ENCODE measurements around the gene ACIN1. TPM values are rescaled to one million over a fixed set of nuclear protein-coding genes. Genes with fewer than 3 reads are reported as not detected.
A peak's percentile ranks its signal among the peaks of the same experiment; 100 is the strongest.

ACIN1 gene
- total RNA-seq, 1 donor from 2014 or later, result 62.1 TPM

DNA sequence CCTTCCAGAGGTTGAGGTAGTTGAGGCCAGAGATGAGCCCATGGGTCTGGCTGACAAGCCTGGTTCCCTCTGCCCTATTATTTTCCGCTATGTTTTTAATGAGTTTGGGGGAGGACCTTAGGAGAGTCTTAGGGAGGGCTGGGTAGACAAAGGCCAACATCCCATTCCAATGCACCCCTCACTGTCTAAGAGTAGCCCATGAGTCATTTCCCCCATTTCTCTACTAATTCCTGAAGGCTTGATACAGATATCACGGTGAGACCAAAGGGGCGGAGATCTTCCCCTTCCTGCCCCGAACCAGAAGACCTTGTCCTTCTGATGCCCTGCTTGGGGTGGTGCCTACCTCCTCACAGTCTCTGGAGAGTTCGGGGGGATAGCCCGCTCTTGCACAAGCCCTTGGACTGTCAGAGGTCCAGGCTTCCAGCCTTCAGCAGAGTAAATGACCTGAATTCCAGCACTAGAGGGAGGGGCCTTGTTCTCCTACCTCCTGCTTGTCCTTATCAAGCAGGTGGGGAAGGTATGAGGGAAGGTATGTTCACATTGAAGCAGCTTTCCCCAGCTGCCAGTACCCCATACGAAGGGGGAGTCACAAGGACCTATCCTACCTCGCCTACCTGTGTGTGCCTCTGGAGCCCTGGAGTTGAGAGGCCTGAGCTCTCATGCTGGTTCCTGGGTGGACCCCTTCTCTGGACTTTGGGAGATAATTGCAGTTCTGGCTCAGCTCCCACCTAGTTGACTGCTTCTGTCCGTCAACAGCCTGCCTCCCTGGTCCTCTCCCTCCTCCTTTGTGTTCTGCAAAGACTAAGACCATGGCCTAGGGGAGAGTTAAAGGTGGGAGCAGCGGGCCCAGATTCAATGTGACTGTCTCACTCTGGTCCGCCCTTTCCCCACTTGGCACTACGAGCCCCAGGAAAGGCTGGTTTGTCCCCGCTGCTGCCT is 49.2 kb downstream of the ACIN1 start:
- no peaks in the 10 kb centered on the region for H3K36me3 ChIP-seq (ENCODE audit: control insufficient read depth in 3 of 3, insufficient read depth in 3 of 3, low read length in 3 of 3)
- H3K4me3 ChIP-seq (ENCODE audit: low read length in 3 of 3), result no peak overlapping the region
- H3K4me1 ChIP-seq (ENCODE audit: control insufficient read depth in 3 of 3, insufficient read depth in 3 of 3, low read length in 3 of 3), result peaks cover 0 to 9% (median 3%) of the 10 kb centered on the region in 3 donors
- no peaks in the 10 kb centered on the region for H3K27me3 ChIP-seq (ENCODE audit: control insufficient read depth in 3 of 3, insufficient read depth in 3 of 3, low read length in 3 of 3)
- H3K27ac ChIP-seq (ENCODE audit: low read depth, low read length), result no peak overlapping the region
- no peak overlapping the region for H3K9ac ChIP-seq (ENCODE audit: low read depth in 1 of 3, low read length in 3 of 3)
- no peaks in the 10 kb centered on the region for H3K9me3 ChIP-seq (ENCODE audit: control insufficient read depth in 3 of 3, low read length in 3 of 3)

- Histone ChIP-seq H3K27ac (ENCODE audit: low read depth, low read length) (no peak overlapping the region), H3K27me3 (ENCODE audit: control insufficient read depth in 3 of 3, insufficient read depth in 3 of 3, low read length in 3 of 3) (no peaks in the 10 kb centered on the region), H3K9ac (ENCODE audit: low read depth in 1 of 3, low read length in 3 of 3) (no peak overlapping the region), H3K9me3 (ENCODE audit: control insufficient read depth in 3 of 3, low read length in 3 of 3) (no peaks in the 10 kb centered on the region), H3K4me1 (ENCODE audit: control insufficient read depth in 3 of 3, insufficient read depth in 3 of 3, low read length in 3 of 3) (peaks cover 0 to 9% (median 3%) of the 10 kb centered on the region in 3 donors), H3K4me3 (ENCODE audit: low read length in 3 of 3) (no peak overlapping the region), H3K36me3 (ENCODE audit: control insufficient read depth in 3 of 3, insufficient read depth in 3 of 3, low read length in 3 of 3) (no peaks in the 10 kb centered on the region)
These were observed 50.1 kb downstream of the ACIN1 start for GRCh38 chr14:23044840-23045239.

- H3K4me1 ChIP-seq (ENCODE audit: control insufficient read depth in 3 of 3, insufficient read depth in 3 of 3, low read length in 3 of 3), result peaks cover 0 to 9% (median 3%) of the 10 kb centered on the region in 3 donors
- H3K4me3 ChIP-seq (ENCODE audit: low read length in 3 of 3), result no peak overlapping the region
- no peaks in the 10 kb centered on the region for H3K9me3 ChIP-seq (ENCODE audit: control insufficient read depth in 3 of 3, low read length in 3 of 3)
- H3K27ac ChIP-seq (ENCODE audit: low read depth, low read length), result no peak overlapping the region
- H3K36me3 ChIP-seq (ENCODE audit: control insufficient read depth in 3 of 3, insufficient read depth in 3 of 3, low read length in 3 of 3), result no peaks in the 10 kb centered on the region
- no peaks in the 10 kb centered on the region for H3K27me3 ChIP-seq (ENCODE audit: control insufficient read depth in 3 of 3, insufficient read depth in 3 of 3, low read length in 3 of 3)
- H3K9ac ChIP-seq (ENCODE audit: low read depth in 1 of 3, low read length in 3 of 3), result peak overlapping the region in 1 of 3 donors; percentile 33
These were observed 51.2 kb downstream of the ACIN1 start for GRCh38 chr14:23043754-23044153.

DNA sequence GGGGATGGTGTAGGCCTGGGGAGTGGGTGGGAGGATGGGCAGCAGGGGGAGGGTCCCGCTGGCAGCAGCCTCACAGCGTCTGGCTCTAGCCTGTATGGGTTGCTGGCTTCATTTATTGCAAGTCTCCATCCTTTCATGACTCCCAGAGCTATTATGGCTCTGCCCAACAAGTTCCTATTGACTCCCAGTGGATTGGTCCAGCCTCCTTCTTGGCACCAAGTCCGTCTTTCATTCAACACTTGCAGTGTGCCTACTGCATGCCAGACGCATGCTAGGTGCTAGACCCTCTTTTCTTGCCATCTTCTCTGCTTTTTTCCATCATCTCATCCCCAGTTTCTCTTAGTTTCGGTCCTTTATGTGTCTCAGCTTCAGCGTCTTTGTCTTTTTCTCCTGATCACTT is 51.8 kb downstream of the ACIN1 start:
- H3K27ac ChIP-seq (ENCODE audit: low read depth, low read length), result no peak overlapping the region
- no peaks in the 10 kb centered on the region for H3K36me3 ChIP-seq (ENCODE audit: control insufficient read depth in 3 of 3, insufficient read depth in 3 of 3, low read length in 3 of 3)
- H3K4me3 ChIP-seq (ENCODE audit: low read length in 3 of 3), result no peak overlapping the region
- no peaks in the 10 kb centered on the region for H3K9me3 ChIP-seq (ENCODE audit: control insufficient read depth in 3 of 3, low read length in 3 of 3)
- H3K4me1 ChIP-seq (ENCODE audit: control insufficient read depth in 3 of 3, insufficient read depth in 3 of 3, low read length in 3 of 3), result peaks cover 0 to 9% (median 3%) of the 10 kb centered on the region in 3 donors
- H3K9ac ChIP-seq (ENCODE audit: low read depth in 1 of 3, low read length in 3 of 3), result no peak overlapping the region
- no peaks in the 10 kb centered on the region for H3K27me3 ChIP-seq (ENCODE audit: control insufficient read depth in 3 of 3, insufficient read depth in 3 of 3, low read length in 3 of 3)

- Histone ChIP-seq H3K9ac (ENCODE audit: low read depth in 1 of 3, low read length in 3 of 3) (no peak within 1 kb of the TSS), H3K27me3 (ENCODE audit: control insufficient read depth in 3 of 3, insufficient read depth in 3 of 3, low read length in 3 of 3) (no peaks in the 10 kb centered on the region), H3K4me3 (ENCODE audit: low read length in 3 of 3) (no peak within 1 kb of the TSS), H3K4me1 (ENCODE audit: control insufficient read depth in 3 of 3, insufficient read depth in 3 of 3, low read length in 3 of 3) (peaks cover 0 to 9% (median 3%) of the 10 kb centered on the region in 3 donors), H3K36me3 (ENCODE audit: control insufficient read depth in 3 of 3, insufficient read depth in 3 of 3, low read length in 3 of 3) (no peaks in the 10 kb centered on the region), H3K9me3 (ENCODE audit: control insufficient read depth in 3 of 3, low read length in 3 of 3) (no peaks in the 10 kb centered on the region), H3K27ac (ENCODE audit: low read depth, low read length) (no peak within 1 kb of the TSS)
These were observed 52.6 kb downstream of the ACIN1 start, which contains the start of gene PSMB11 for GRCh38 chr14:23042162-23042965. PSMB11 (plus strand) TSS chr14:23042212; CDS start chr14:23042226, 14 bp downstream.

- Histone ChIP-seq H3K4me1 (ENCODE audit: control insufficient read depth in 3 of 3, insufficient read depth in 3 of 3, low read length in 3 of 3) (peaks cover 0 to 9% (median 3%) of the 10 kb centered on the region in 3 donors), H3K36me3 (ENCODE audit: control insufficient read depth in 3 of 3, insufficient read depth in 3 of 3, low read length in 3 of 3) (no peaks in the 10 kb centered on the region), H3K9me3 (ENCODE audit: control insufficient read depth in 3 of 3, low read length in 3 of 3) (no peaks in the 10 kb centered on the region), H3K9ac (ENCODE audit: low read depth in 1 of 3, low read length in 3 of 3) (no peak overlapping the region), H3K27me3 (ENCODE audit: control insufficient read depth in 3 of 3, insufficient read depth in 3 of 3, low read length in 3 of 3) (no peaks in the 10 kb centered on the region), H3K4me3 (ENCODE audit: low read length in 3 of 3) (no peak overlapping the region), H3K27ac (ENCODE audit: low read depth, low read length) (no peak overlapping the region)
These were observed 53.2 kb downstream of the ACIN1 start for GRCh38 chr14:23041729-23042128.

DNA sequence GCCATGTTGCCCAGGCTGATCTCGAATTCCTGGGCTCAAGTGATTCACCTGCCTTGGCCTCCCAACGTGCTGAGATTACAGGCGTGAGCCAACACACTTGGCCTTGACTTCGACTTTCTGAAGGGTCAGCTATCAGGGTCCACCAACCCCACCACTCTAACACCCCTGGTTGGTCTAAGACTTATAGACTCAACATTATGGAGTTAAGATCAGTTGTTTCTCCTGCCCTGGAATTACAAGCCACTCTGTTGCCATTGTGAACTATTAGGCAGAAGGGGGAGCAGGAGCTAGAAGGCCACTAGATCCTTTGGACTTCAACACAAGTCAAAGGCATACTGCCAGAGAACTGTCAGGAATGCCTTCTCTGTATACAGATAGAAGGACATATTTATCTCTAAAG is 54.8 kb downstream of the ACIN1 start:
- H3K9me3 ChIP-seq (ENCODE audit: control insufficient read depth in 3 of 3, low read length in 3 of 3), result no peaks in the 10 kb centered on the region

DNA sequence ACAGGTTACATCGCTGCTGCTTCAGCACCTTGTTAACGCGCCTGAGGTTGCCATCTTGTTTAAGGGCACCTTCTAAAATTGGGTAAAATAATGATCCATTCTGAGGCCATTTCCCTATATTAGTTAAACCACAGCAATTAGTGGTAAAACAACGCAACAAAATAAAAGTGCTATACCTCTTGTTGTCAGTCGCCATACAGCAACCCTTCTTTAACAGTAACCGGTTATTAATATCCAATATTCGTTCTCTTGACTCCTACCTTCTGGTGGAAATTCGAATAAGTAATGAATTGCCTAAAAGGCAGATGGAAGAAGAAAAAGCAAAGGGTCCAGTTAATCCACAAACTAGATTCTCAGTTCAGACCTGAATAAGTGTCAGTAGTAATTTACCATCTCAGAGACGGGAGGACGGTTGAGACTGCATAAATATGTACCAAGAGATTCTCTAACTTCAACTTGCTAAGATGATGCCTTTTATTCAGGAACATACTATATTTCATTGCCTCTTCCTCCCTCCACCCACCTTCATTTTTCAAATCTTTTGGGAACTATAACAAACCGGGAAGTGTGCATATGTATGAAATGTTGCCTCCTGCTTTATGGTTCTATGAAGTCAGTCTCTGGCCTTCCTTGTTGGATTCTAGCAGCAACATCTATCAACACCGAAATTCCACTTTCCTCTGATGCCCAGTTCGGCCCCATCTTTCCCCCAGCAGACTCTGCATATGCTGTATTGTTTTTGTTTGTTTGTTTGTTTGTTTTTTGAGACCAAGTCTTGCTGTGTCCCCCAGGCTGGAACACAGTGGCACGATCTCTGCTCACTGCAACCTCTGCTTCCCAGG is 59.4 kb downstream of the ACIN1 start:
- Histone ChIP-seq H3K9ac (ENCODE audit: low read depth in 1 of 3, low read length in 3 of 3) (peak overlapping the region; percentile 98 to 99 (median 99)), H3K9me3 (ENCODE audit: control insufficient read depth in 3 of 3, low read length in 3 of 3) (no peaks in the 10 kb centered on the region), H3K4me1 (ENCODE audit: control insufficient read depth in 3 of 3, insufficient read depth in 3 of 3, low read length in 3 of 3) (peaks cover 10 to 21% (median 17%) of the 10 kb centered on the region in 3 donors), H3K27ac (ENCODE audit: low read depth, low read length) (peak overlapping the region; percentile 98), H3K27me3 (ENCODE audit: control insufficient read depth in 3 of 3, insufficient read depth in 3 of 3, low read length in 3 of 3) (no peaks in the 10 kb centered on the region), H3K4me3 (ENCODE audit: low read length in 3 of 3) (peak overlapping the region; percentile 89 to 97 (median 97)), H3K36me3 (ENCODE audit: control insufficient read depth in 3 of 3, insufficient read depth in 3 of 3, low read length in 3 of 3) (peaks cover 15 to 18% (median 15%) of the 10 kb centered on the region in 3 donors)

More for the DNA sequence above, 54.8 kb downstream of the ACIN1 start:
- Histone ChIP-seq H3K27me3 (ENCODE audit: control insufficient read depth in 3 of 3, insufficient read depth in 3 of 3, low read length in 3 of 3) (no peaks in the 10 kb centered on the region), H3K9ac (ENCODE audit: low read depth in 1 of 3, low read length in 3 of 3) (no peak overlapping the region), H3K27ac (ENCODE audit: low read depth, low read length) (no peak overlapping the region), H3K4me3 (ENCODE audit: low read length in 3 of 3) (no peak overlapping the region), H3K36me3 (ENCODE audit: control insufficient read depth in 3 of 3, insufficient read depth in 3 of 3, low read length in 3 of 3) (no peaks in the 10 kb centered on the region), H3K4me1 (ENCODE audit: control insufficient read depth in 3 of 3, insufficient read depth in 3 of 3, low read length in 3 of 3) (peaks cover 0 to 5% (median 3%) of the 10 kb centered on the region in 3 donors)
